Measurements from ENCODE around the gene ZNF586.
"Not testable (repeated sequence)": the region's sequence is repeated elsewhere in the genome, so short reads cannot be mapped to it uniquely, and the experiment has no call there.

Gene ZNF586

DNA sequence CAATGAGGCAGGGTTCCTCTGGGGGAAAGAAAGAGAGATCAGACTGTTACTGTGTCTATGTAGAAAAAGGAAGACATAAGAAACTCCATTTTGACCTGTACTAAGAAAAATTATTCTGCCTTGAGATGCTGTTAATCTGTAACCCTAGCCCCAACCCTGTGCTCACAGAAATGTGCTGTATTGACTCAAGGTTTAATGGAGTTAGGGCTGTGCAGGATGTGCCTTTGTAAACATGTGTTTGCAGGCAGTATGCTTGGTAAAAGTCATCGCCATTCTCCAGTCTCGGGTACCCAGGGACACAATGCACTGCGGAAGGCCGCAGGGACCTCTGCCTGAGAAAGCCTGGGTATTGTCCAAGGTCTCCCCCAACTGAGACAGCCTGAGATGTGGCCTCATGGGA is 54.1 kb downstream of the ZNF586 start:
- not testable (repeated sequence) for DNase-seq (ENCODE audit: low read depth)

- DNase-seq (ENCODE audit: low read depth): no peak
These were observed 56.0 kb downstream of the ZNF586 start for GRCh38 chr19:57825511-57825910.

GRCh38 chr19:57829316-57829715 is 59.8 kb downstream of the ZNF586 start:
- DNase-seq (ENCODE audit: low read depth): no peak

- DNase-seq (ENCODE audit: low read depth): peak; percentile 55
These were observed 60.7 kb downstream of the ZNF586 start, which contains the start of gene ZNF587B for GRCh38 chr19:57830071-57830602. Gene ZNF587B, plus strand, starts transcription at chr19:57830299. Its CDS starts 230 bp downstream, at chr19:57830529.

Data from EH (cell line).